HEK293 (cell line): ENCODE measurements around the gene RGS8.

ENCODE experiments used
- CTCF ChIA-PET: fragments of 350-600 bp; formaldehyde crosslinking; extraction: SDS; loops from one replicate; lab custom pipeline; 2021; ENCODE audit warnings: antibody characterized with exemption; lab: Yijun Ruan, JAX
- POLR2A ChIA-PET: fragments of 300-600 bp; formaldehyde crosslinking; extraction: SDS; loops from one replicate; lab custom pipeline; 2020; ENCODE audit warnings: antibody characterized with exemption, inconsistent platforms; lab: Yijun Ruan, JAX
- H3K27ac ChIP-seq: fragments of 200-500 bp; sonication (Bioruptor generic); 2 replicates; pipeline ENCODE4 v1.5.1; 2014; ENCODE audit warnings: low read depth, low read length, control low read depth, inconsistent platforms; ENCODE audit errors: extremely low read depth
- H3K36me3 ChIP-seq, 2 experiments: fragments of 200-500 bp in 1 of 2; sonication (Bioruptor generic) in 1 of 2; 1 replicate in 1 of 2; 2 replicates in 1 of 2; pipeline ENCODE4 v1.5.1; 2014 to 2017; ENCODE audit warnings: inconsistent platforms in 2 of 2, low read length in 2 of 2; ENCODE audit not compliant: control insufficient read depth in 2 of 2, insufficient read depth in 1 of 2
- H3K4me1 ChIP-seq: fragments of 200-500 bp; sonication (Bioruptor generic); 2 replicates; pipeline ENCODE4 v1.5.1; 2014; ENCODE audit warnings: mild to moderate bottlenecking, low read length, inconsistent platforms; ENCODE audit not compliant: control insufficient read depth, insufficient read depth
- H3K4me3 ChIP-seq: 2 replicates; pipeline ENCODE4 v1.5.1; 2011; ENCODE audit warnings: low read depth, mild to moderate bottlenecking, control low read depth, low read length, moderate library complexity
- H3K9me3 ChIP-seq: fragments of 200-500 bp; sonication (Bioruptor generic); 2 replicates; pipeline ENCODE4 v1.5.1; 2014; ENCODE audit warnings: low read depth, low read length, inconsistent platforms; ENCODE audit not compliant: control insufficient read depth, insufficient read depth
- AEBP2 ChIP-seq: fragments of 450-650 bp; formaldehyde crosslinking; IDR thresholded peaks from 2 replicates; pipeline ENCODE4 v1.5.1; 2016; ENCODE audit warnings: missing biosample characterization, missing genetic modification characterization, borderline replicate concordance
- BCL6B ChIP-seq: fragments of 450-650 bp; formaldehyde crosslinking; IDR thresholded peaks from 2 replicates; pipeline ENCODE4 v1.5.1; 2017; ENCODE audit warnings: missing biosample characterization, missing genetic modification characterization
- CTCF ChIP-seq: fragments of 450-650 bp; formaldehyde crosslinking; IDR thresholded peaks from 2 replicates; pipeline ENCODE4 v1.5.1; 2016; ENCODE audit warnings: missing biosample characterization, missing genetic modification characterization
- GFI1B ChIP-seq: fragments of 450-650 bp; formaldehyde crosslinking; IDR thresholded peaks from 2 replicates; pipeline ENCODE4 v1.5.1; 2016; ENCODE audit warnings: missing biosample characterization, missing genetic modification characterization
- HOXC10 ChIP-seq: sonication (generic); formaldehyde crosslinking; IDR thresholded peaks from 2 replicates; pipeline ENCODE4 v1.8.1; 2023; ENCODE audit warnings: mild to moderate bottlenecking, missing genetic modification reagents
- KLF10 ChIP-seq: fragments of 450-650 bp; IDR thresholded peaks from 2 replicates; pipeline ENCODE4 v1.5.1; 2018; ENCODE audit warnings: missing biosample characterization, mild to moderate bottlenecking, missing genetic modification characterization
- SCRT2 ChIP-seq: fragments of 450-650 bp; formaldehyde crosslinking; IDR thresholded peaks from 2 replicates; pipeline ENCODE4 v1.5.1; 2016; ENCODE audit warnings: missing biosample characterization, missing genetic modification characterization
- ZBTB17 ChIP-seq: fragments of 450-650 bp; formaldehyde crosslinking; IDR thresholded peaks from 2 replicates; pipeline ENCODE4 v1.5.1; 2016; ENCODE audit warnings: missing biosample characterization, missing genetic modification characterization
- ZFP3 ChIP-seq: fragments of 450-650 bp; formaldehyde crosslinking; IDR thresholded peaks from 2 replicates; pipeline ENCODE4 v1.5.1; 2016; ENCODE audit warnings: low read depth, missing biosample characterization, missing genetic modification characterization
- ZNF114 ChIP-seq: fragments of 450-650 bp; formaldehyde crosslinking; IDR thresholded peaks from 2 replicates; pipeline ENCODE4 v1.5.0; 2017; ENCODE audit warnings: missing biosample characterization, missing genetic modification characterization
- ZNF133 ChIP-seq: fragments of 450-650 bp; formaldehyde crosslinking; IDR thresholded peaks from 2 replicates; pipeline ENCODE4 v1.5.1; 2016; ENCODE audit warnings: missing biosample characterization, missing genetic modification characterization
- ZNF16 ChIP-seq: fragments of 450-650 bp; formaldehyde crosslinking; IDR thresholded peaks from 2 replicates; pipeline ENCODE4 v1.5.1; 2016; ENCODE audit warnings: low read depth, missing biosample characterization, missing genetic modification characterization
- ZNF202 ChIP-seq: fragments of 450-650 bp; formaldehyde crosslinking; IDR thresholded peaks from 2 replicates; pipeline ENCODE4 v1.5.1; 2016; ENCODE audit warnings: missing biosample characterization, missing genetic modification characterization, borderline replicate concordance
- ZNF26 ChIP-seq: fragments of 450-650 bp; formaldehyde crosslinking; IDR thresholded peaks from 2 replicates; pipeline ENCODE4 v1.5.1; 2016; ENCODE audit warnings: missing biosample characterization, missing genetic modification characterization
- ZNF274 ChIP-seq, 2 experiments: fragments of 200-500 bp in 1 of 2; fragments of 450-650 bp in 1 of 2; sonication (Bioruptor generic) in 1 of 2; formaldehyde crosslinking in 1 of 2; IDR thresholded peaks; 2 replicates each; pipeline versions ENCODE4 v1.5.1 to v1.6.1; 2014 to 2016; ENCODE audit warnings: borderline replicate concordance in 1 of 2, inconsistent platforms in 1 of 2, low read length in 1 of 2, missing biosample characterization in 1 of 2, missing genetic modification characterization in 1 of 2
- ZNF311 ChIP-seq: fragments of 450-650 bp; formaldehyde crosslinking; IDR thresholded peaks from 2 replicates; pipeline ENCODE4 v1.5.1; 2017; ENCODE audit warnings: missing biosample characterization, missing genetic modification characterization, borderline replicate concordance
- ZNF335 ChIP-seq: fragments of 450-650 bp; formaldehyde crosslinking; conservative IDR thresholded peaks from 2 replicates; pipeline ENCODE4 v1.5.1; 2016; ENCODE audit warnings: missing biosample characterization, missing genetic modification characterization
- ZNF350 ChIP-seq: fragments of 450-650 bp; formaldehyde crosslinking; IDR thresholded peaks from 2 replicates; pipeline ENCODE4 v1.5.0; 2017; ENCODE audit warnings: missing biosample characterization, mild to moderate bottlenecking, missing genetic modification characterization
- ZNF362 ChIP-seq: fragments of 450-650 bp; formaldehyde crosslinking; IDR thresholded peaks from 2 replicates; pipeline ENCODE4 v1.5.1; 2016; ENCODE audit warnings: missing biosample characterization, missing genetic modification characterization
- ZNF416 ChIP-seq: fragments of 450-650 bp; formaldehyde crosslinking; IDR thresholded peaks from 2 replicates; pipeline ENCODE4 v1.5.1; 2016; ENCODE audit warnings: missing biosample characterization, missing genetic modification characterization
- ZNF473 ChIP-seq: fragments of 450-650 bp; formaldehyde crosslinking; IDR thresholded peaks from 2 replicates; pipeline ENCODE4 v1.5.1; 2017; ENCODE audit warnings: missing biosample characterization, missing genetic modification characterization
- ZNF48 ChIP-seq: fragments of 450-650 bp; formaldehyde crosslinking; IDR thresholded peaks from 2 replicates; pipeline ENCODE4 v1.5.1; 2016; ENCODE audit warnings: missing biosample characterization, missing genetic modification characterization
- ZNF513 ChIP-seq: fragments of 450-650 bp; IDR thresholded peaks from 2 replicates; pipeline ENCODE4 v1.5.1; 2018; ENCODE audit warnings: missing biosample characterization, missing genetic modification characterization
- ZNF530 ChIP-seq: fragments of 450-650 bp; formaldehyde crosslinking; IDR thresholded peaks from 2 replicates; pipeline ENCODE4 v1.5.1; 2016; ENCODE audit warnings: low read depth, missing biosample characterization, missing genetic modification characterization
- ZNF549 ChIP-seq: fragments of 450-650 bp; IDR thresholded peaks from 2 replicates; pipeline ENCODE4 v1.5.1; 2018; ENCODE audit warnings: missing biosample characterization, missing genetic modification characterization, mild to moderate bottlenecking, inconsistent platforms, moderate library complexity
- ZNF600 ChIP-seq: fragments of 450-650 bp; formaldehyde crosslinking; IDR thresholded peaks from 2 replicates; pipeline ENCODE4 v1.5.1; 2016; ENCODE audit warnings: missing biosample characterization, missing genetic modification characterization
- ZNF629 ChIP-seq: fragments of 450-650 bp; formaldehyde crosslinking; IDR thresholded peaks from 2 replicates; pipeline ENCODE4 v1.5.1; 2017; ENCODE audit warnings: missing biosample characterization, missing genetic modification characterization
- ZSCAN16 ChIP-seq: fragments of 450-650 bp; formaldehyde crosslinking; IDR thresholded peaks from 2 replicates; pipeline ENCODE4 v1.5.1; 2016; ENCODE audit warnings: missing biosample characterization, missing genetic modification characterization

The RGS8 gene

GRCh38 chr1:182664296-182664695 is 20.1 kb downstream of the RGS8 start:
- TF ChIP-seq ZNF362 (tag by site-specific recombination) (no peak), HOXC10 (CRISPR knock-in tag) (no peak), ZNF335 (tag by site-specific recombination) (no peak), ZNF274 (IDR thresholded peaks at IDR 0.05; ENCODE audit: low read length) (no peak), ZNF274 (tag by site-specific recombination; IDR thresholded peaks at IDR 0.05; ENCODE audit: borderline replicate concordance) (no peak), KLF10 (no peak), AEBP2 (tag by site-specific recombination) (no peak), ZNF629 (no peak), ZNF202 (tag by site-specific recombination) (no peak), ZNF473 (tag by site-specific recombination) (no peak), ZFP3 (tag by site-specific recombination) (no peak), ZNF416 (tag by site-specific recombination) (no peak), ZNF350 (no peak), ZNF600 (tag by site-specific recombination) (no peak), ZNF530 (tag by site-specific recombination) (no peak), CTCF (no peak), ZBTB17 (tag by site-specific recombination) (no peak)
- H3K36me3 ChIP-seq = no peaks in the 10 kb centered on the region
- POLR2A ChIA-PET = interaction anchor here (0.5 kb wide), 1 partner anchor 1908 kb away, joined by 4 read pairs; no protein-coding TSS in a partner anchor

GRCh38 chr1:182662956-182663355 is 21.4 kb downstream of the RGS8 start:
- TF ChIP-seq BCL6B = no peak
- no peak for TF ChIP-seq GFI1B (tag by site-specific recombination)
- no peak for TF ChIP-seq SCRT2 (tag by site-specific recombination)
- no peak for TF ChIP-seq ZSCAN16 (tag by site-specific recombination)
- no peak for TF ChIP-seq ZBTB17 (tag by site-specific recombination)
- TF ChIP-seq ZNF16 = no peak
- TF ChIP-seq ZNF26 = no peak
- TF ChIP-seq ZNF629 = no peak
- TF ChIP-seq ZNF311 (tag by site-specific recombination) = no peak
- TF ChIP-seq ZNF549 (tag by site-specific recombination) = no peak
- no peak for TF ChIP-seq ZNF114
- TF ChIP-seq ZNF48 (tag by site-specific recombination) = no peak
- no peak for TF ChIP-seq ZNF513
- TF ChIP-seq ZNF133 (tag by site-specific recombination) = no peak
- TF ChIP-seq, all 188 proteins: peak for 0
- Histone ChIP-seq H3K4me3 (no peak overlapping the region), H3K9me3 (no peaks in the 10 kb centered on the region), H3K4me1 (no peaks in the 10 kb centered on the region), H3K36me3 (no peaks in the 10 kb centered on the region), H3K27ac (no peak overlapping the region)
- POLR2A ChIA-PET = no interaction called here
- CTCF ChIA-PET = interaction anchor here (1.1 to 1.2 kb wide), 2 partner anchors 10 to 67 kb away, joined by 4 read pairs; no protein-coding TSS in a partner anchor

More at GRCh38 chr1:182664296-182664695, 20.1 kb downstream of the RGS8 start:
- Histone ChIP-seq H3K4me3 (no peak overlapping the region), H3K4me1 (no peaks in the 10 kb centered on the region), H3K27ac (no peak overlapping the region), H3K9me3 (no peaks in the 10 kb centered on the region)
- CTCF ChIA-PET = interaction anchor here (0.8 kb wide), 1 partner anchor 99 kb away, joined by 3 read pairs; no protein-coding TSS in a partner anchor
